Cerebellar cortex (tissue), 1 donor: ENCODE results near the gene BCL2L14.

Experiments used
- DNase-seq: peaks from one replicate; pipeline ENCODE4 v3.0.0-alpha.2; 2015; ENCODE audit warnings: low spot score

Gene BCL2L14, protein sequence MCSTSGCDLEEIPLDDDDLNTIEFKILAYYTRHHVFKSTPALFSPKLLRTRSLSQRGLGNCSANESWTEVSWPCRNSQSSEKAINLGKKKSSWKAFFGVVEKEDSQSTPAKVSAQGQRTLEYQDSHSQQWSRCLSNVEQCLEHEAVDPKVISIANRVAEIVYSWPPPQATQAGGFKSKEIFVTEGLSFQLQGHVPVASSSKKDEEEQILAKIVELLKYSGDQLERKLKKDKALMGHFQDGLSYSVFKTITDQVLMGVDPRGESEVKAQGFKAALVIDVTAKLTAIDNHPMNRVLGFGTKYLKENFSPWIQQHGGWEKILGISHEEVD

DNA sequence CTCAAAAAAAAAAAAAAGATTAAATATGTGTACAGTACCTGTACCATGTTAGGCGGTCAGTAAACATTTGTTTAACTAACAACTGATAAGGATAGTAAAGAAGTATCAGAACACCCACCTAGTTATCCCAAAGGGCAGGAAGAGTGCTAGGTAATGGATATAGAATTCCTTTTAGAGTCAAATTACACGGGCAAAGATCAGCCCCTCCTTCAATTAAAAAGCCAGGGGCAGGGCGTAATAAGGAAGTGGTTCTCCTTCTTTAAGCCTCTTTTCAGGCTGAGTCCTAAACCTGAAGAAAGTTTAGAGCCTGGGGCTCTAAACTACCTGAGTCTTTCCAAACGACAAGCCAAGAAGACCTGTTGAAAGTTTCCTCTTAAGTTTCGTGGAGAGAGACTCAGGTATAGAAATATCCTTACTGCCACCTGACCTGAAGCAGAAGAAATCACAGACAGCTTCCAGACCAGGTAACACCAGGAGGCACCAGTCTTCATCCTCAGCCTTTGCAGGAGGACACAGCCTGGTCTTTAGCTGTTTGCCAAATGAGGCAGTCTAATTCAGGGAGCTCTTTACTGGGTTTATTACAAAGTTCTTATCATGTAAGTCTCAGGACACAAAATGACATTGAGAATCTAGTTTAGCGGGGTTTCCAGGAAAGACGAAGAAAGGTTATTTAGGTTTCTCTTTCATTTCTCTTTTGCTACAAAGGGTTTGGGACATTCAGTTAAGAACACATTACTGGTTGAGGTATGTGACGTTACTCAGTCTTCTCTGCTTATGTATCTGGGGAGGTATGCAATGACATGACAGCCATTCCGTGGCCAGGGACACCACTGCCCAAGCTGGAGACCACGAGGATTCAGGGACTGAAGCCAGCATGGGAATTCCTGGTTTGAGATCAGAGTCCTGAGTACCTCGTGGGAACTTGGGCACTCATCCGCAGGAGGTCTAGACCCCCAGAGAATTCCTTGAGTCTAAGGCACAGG lies at the start of gene BCL2L14:
TSS of gene BCL2L14 (plus strand) at position 266 of the 983 bp plus-strand sequence. CDS start 8,367 bp downstream, outside the sequence.
- DNase-seq, result no peak

DNA sequence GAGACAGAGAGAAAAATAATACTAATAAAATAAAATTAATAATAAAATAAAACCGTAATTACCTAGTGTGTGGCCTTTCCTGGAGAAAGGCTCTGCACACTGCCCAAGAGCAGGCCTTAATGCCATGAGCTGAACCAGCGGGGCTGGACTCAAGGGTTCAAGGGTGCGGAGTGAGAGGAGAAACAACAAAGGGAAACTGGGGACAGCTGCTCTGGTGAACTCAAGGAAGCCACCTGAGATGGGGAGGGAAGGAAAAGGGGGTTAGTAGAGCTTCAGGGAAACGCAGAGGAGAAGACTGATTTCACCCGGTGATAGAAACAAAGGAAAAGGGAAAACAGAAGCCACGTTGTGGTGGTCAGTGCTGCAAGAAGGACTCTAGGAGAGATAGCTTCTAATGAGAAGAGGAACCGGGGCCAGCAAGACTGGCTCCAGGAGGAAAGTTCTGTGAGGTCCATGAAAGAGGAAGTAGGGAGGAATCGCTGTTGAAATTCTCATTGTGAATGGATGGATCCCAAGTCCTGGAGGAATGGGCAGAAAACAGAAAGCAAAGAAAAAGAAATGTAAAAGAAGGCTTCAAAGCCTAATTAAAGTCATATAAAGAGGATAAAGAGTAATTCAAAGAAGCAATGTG lies 48.3 kb upstream of the BCL2L14 start:
- DNase-seq, result no peak

DNA sequence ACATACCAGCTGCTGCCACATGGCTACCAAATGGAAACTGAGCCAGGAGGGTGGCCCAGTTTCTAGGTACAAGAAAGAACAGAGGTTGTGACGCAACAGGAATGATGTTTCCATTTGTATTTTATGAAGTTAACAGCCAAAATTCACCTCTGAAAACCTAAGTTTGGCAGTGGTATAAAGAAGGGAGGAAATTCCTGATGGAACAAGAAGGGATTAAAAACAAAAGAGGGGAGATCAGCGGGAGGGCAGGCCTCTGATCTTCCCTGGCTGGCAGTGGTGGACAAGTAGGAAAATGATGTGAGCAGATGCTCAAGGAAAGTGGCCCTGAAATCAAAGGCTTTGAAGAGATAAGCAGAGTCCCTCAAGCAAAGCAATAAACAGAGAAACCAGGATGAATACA lies 47.3 kb upstream of the BCL2L14 start:
- DNase-seq, result no peak

DNA sequence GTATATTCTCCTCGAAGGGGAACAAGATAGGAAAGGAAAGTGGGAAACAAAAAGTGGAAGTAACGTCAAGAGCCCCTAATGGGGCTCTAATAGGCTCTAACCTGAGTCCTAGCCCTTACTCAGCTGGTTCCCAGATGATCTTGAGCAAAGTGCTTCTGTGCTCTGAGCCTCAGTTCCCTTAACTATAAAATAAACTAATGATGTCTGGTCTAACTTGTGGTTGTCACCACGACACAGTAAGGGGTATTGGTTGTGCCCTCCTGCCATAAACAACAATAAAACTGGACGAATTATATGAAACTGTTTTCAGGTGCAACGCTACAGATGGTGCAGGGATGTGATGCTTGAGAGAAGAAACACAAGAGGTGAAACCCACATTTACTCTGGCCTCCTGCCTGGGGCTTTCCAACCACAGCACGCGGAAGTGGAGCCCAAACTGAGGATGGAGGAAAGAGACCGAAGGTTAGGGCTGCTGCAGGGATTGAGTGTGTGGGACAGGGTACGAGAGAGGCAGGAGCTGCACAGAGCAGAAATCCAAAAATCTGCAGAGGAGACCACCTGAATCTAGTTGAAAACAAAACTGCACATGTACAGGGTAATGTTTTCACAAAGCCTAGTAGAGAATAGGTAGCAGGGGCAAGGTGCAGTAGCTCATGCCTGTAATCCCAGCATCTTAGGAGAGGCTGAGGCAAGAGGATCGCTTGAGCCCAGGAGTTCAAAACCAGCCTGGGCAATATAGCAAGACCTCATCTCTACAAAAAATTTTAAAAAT lies 45.6 kb upstream of the BCL2L14 start:
- DNase-seq, result no peak

DNA sequence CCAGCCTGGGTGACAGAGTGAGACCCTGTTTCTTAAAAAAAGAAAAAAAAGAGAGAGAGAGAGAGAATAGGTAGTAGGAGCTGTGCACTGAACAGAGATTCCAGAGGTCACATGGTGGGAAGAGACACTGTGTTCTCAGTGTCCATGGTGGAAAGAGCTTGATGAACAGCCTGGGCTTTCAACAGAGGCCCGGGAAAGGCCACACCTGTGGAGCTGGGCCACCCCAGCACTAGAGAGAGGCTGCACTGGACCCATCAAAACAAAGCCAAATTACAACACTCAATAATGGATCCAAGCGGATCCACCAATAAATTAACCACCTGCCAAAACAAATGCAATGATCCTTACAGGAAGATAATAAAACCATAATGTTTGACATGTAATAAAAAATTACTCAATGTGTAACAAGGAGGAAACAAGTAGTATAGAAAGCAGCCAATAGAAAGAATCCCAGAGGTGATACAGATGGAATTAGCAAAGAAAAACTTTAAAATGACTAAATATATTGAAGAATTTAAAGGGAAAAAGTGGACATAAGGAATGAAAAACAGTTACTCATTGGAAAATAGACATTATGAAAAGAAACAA lies 44.8 kb upstream of the BCL2L14 start:
- no peak for DNase-seq

DNA sequence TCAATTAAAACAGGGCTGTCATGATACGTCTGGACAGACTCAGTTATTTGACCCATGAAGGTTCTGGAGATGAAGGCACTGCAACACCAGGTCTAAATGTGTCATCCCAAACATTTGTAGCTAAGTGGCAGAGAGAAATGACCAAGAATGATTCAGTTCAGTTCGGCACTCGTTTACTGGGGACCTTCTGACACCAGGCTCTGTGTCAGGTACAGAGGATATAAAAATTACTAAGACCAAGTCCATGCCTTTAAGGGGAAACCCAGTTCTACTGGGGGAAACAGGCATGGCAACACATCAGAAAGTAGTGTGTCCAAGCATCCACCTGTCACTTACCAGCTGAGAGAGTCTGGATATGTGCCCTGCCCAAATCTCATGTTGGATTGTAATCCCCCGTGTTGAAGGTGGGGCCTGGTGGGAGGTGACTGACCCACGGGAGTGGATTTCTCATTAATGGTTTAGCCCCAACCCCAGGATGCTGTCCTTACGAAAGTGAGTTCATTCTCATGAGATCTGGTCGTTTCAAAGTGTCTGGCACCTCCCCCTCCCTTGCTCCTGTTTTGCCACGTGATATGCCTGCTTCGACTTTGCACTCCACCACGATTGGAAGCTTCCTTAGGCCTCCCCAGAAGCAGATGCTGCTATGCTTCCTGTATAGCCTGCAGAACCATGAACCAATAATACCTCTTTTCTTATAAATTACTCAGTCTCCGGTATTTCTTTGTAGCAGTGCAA lies 41.9 kb upstream of the BCL2L14 start:
- DNase-seq, result no peak

DNA sequence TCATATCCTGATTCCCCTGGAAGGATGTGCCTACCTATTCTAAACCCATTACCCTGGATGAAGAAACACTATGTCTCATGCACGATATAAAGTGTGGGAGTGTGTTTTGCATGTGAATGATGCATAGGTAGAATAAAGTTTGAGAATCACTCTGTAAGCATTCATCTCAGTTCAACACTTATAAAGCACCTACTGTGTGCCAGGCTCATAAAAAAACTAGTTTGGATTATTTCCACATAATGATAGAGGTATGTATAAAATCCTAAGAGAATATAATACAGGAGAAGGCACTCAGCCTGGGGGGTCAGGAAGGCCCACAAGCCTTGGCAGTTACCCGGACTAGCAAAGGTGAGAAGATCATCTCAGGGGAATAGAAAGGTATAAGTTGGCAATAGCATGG lies 41.1 kb upstream of the BCL2L14 start:
- no peak for DNase-seq

DNA sequence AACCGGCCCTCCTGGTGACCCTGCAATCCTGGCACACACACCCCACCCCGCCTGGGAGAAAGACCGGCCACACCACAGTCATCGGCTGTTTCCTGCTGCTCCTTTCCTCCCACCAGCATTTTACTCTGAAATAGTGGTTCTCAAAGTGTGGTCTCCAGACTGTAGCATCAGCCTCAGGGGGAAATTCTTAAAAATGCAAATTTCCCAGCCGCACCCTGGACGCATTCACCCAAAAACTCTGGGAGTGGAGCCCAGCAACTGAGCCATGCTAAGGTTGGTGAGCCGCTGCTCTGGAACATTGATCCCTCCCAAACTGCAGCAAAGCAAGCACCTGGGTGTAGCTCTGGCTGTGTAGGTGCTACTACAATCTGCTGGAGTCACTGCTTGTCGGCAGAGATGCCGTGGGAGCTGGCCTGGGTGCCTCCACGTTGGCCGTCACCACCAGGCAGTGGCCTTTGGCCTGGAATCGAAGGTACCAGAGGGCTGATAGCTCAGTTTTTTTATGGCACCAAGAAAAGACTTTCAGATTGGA lies 38.4 kb upstream of the BCL2L14 start:
- no peak for DNase-seq

DNA sequence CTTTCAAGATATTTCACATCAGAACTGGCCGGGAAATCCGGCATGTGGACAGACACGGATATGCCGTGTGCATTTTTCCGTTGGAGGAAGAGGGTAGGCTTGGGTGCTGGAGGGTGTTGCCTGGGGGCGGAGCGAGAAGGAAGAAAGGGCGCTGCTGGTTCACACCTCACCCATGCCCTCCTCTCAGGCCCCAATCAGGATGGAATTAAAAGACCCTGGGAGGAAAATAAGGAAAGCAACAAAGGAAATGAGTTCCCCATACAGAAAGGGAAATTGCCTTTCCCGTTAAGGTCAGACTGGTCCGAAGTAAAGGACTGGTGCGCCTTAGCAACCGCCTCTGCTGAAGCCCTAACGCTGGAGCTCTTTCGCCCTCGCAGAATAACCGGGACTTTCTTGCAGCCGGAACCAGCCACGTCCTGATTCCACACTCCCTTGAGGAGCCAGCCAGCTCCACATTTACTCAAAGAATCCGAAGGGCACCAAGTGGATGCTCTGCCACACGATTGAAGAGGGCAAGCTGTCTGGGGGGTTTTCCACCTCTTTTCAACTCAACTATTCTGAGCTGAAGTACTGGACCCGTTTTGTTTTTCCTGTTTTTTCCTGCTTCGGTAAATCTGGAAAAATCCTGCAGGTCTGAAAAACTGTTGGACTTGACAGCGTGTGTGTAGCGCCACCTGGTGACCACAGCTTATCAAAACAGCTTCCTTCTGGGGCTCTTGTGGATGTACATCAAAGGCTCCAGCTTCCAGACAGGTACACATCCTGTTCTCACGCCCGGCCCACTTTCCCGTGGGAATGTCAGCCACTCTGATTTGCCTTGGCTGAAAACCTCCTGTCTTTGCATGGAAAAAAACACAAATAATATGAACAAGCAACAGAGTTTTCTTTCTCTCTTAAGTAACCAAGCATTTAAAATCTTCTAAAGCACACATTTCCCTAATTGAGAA lies 37.6 kb upstream of the BCL2L14 start:
- peak; percentile 91 for DNase-seq

DNA sequence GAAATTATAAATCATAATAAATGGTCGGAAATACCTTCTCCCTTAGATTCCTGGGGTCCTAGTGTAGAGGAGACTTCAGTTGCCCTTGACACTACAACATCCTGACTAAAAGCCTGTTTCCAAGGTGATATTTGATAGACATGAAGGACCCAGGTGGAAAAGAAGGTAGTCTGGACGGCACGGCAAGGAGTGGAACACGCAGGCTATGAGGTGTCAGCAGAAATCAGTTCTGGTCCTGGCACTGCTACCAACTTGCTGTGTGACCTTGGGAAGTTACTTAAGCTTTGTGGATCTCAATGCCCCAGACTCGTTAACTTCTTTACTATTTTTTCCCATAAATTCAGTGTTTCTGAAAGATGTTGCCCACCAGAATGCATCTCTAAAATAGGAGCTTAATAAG lies 36.9 kb upstream of the BCL2L14 start:
- no peak for DNase-seq

DNA sequence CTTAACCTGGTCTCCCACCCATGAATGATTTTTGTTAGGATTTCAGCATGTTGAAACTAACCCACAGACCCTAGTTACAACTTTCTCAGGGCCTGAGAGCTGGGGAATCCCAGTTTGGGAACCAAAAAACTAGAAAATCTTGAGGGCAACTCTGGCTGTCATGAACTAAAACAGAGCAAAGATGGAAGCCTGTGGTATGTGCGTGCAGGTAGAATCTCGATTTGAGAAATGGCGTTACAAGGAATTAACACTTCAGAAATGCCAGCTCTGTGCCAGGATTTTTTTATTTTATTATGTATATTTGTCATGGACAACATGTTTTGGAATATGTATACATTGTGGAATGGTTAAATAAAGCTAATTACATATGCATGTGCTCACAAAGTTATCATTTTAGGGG lies 36.4 kb upstream of the BCL2L14 start:
- DNase-seq, result no peak

DNA sequence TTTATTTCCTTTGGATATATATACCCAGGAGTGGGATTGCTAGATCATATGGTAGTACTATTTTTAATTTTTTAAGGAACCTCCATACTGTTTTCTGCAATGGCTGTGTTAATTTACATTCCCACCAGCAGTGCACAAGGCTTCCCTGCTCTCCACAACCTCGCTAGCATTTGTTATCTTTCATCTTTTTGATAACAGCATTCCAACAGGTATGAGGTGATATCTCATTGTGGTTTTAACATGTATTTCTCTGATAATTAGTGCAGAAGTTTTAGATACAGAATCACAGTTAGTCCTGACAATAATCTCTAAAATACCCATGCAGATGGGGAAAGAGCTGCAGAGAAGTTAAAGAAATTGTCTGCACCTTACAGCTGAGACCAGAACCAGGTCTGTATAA lies 35.5 kb upstream of the BCL2L14 start:
- DNase-seq, result no peak

DNA sequence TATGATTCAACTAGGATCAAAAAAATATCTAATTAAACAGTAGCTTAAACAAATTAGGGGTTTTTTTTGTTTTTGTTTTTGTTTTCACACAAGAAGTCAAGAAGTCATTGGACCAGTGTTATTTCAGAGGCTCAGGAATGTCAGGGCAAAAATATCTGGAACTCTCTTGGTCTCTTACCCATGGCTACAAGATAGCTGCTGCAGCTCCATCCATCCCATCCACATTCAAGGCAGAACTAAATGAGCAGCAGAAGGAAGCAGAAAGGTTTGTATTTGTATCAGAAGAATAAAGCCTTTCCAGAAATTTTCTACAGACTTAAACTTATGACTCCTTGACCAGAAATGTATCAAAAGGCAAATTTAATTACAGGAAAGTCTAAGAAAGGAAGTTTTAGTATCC lies 33.8 kb upstream of the BCL2L14 start:
- DNase-seq, result no peak

DNA sequence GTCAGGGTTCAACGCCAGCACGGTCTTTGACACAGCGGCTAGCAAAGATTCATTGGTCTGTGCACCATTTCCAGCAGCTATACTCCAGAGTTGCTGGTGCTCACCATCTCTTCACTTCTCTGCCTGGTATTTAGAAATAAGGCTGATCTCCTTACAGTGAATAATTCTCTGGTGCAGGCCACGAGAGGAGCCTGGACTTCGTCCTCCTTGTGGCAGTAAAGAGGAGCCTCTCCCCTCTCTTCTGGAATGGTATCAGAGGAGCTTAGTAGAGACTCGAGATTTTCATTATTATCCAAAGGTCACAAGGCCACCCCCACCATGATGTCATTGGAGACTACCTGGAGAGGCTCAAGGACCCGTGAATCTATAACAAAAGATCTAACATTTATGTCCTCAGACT lies 30.8 kb upstream of the BCL2L14 start:
- no peak for DNase-seq

DNA sequence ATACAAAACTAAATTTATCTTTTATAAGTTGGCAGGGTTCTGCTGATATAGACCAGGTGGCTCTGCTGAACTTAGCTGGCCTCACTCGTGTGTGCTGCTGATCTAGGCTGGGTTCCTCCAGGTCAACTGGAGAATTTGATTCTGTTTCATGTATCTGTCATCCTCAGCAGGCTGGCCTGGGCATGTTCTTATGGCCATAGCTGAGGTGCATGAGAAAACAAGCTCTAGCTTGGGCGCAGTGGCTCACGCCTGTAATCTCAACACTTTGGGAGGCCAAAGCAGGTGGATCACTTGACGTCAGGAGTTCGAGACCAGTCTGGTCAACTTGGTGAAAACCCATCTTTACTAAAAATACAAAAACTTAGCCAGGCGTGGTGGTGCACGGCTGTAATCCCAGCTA lies 24.3 kb upstream of the BCL2L14 start:
- DNase-seq, result no peak

DNA sequence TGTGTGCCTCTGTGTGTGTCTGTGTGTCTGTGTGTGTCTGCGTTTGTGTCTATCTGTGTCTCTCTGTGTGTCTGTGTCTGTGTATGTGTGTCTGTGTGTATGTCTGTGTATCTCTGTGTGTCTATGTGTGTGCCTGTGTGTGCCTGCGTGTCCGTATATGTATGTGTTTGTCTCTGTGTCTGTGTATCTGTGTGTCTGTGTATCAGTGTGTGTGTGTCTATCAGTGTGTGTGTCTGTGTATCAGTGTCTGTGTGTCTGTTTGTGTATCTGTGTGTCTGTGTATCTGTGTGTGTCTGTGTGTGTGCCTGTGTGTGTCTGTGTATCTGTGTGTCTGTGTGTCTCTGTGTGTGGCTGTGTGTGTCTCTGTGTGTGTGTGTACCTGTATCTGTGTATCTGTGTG lies 23.1 kb upstream of the BCL2L14 start:
- DNase-seq, result no peak

DNA sequence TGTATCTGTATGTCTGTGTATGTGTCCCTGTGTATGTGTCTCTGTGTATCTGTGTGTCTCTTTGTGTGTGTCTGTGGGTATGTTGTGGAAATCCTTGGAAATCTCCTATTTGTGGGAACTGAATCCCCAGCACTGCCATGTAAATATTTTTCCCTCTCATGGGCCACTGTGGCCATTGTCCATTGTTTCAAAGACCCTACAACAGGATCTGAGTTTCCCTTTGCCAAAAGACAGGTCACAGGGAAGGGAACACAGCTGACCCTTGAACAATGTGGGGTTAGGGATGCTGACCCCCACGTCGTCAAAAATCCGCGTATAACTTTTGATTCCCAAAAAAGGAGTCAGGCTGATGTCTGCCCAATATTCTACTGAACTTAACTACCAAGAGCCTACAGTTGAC lies 22.5 kb upstream of the BCL2L14 start:
- DNase-seq, result no peak

DNA sequence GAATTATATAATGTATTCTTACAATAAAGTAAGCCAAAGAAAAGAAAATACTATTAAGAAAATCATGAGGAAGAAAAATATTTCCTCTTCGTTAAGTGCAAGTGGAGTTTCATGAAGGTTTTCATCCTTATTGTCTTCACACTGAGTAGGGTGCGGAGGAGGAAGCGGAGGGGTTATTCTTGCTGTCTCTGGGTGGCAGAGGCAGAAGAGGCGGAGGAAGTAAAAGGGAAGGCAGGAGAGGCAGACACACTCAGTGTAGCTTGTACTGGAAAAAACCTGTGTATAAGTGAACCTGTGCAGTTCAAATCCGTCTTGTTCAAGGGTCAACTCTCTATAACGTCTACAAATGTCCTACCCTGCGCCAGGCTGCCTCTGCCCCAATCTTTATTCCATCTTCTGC lies 22.0 kb upstream of the BCL2L14 start:
- no peak for DNase-seq

DNA sequence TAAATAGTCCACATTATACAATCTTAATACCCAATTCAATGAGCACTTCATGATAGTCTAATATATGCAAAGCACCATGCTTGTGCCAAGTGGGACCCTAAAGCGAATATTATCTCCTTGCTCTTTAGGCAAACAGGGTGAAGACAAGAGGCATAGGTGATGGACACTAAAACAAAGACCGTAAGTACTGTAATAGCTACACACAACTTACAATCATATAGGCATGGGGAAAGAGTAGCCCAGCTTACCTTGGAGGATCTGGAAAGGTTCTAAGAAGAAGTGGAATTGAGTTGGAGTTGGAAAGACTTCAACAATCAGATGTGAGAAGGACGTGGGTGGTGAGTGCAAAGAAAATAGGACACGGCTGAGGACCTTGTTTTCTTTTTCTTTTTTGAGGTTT lies 19.1 kb upstream of the BCL2L14 start:
- DNase-seq, result no peak
